GM12878 (cell line): Measurements from ENCODE around the gene ZBTB9. TPM values are rescaled to one million over a fixed set of nuclear protein-coding genes. Genes with fewer than 3 reads are reported as not detected.

Experiments
- ATAC-seq: fragments of 200-7000 bp; cut with Tn5 transposase; 3 replicates; pipeline ENCODE4 v1.9.1; 2020; ENCODE audit warnings: mild to moderate bottlenecking, moderate library complexity
- BruUV-seq: library from RNA; stranded (reverse); fragments of 400-500 nt; replicated peaks from 2 replicates; lab custom pipeline; 2021; lab: Mats Ljungman, UMichigan
- CTCF ChIA-PET: fragments of 300-600 bp; sonication (Branson Sonifier 250); formaldehyde crosslinking; extraction: SDS; loops from one replicate; lab custom pipeline; 2021; ENCODE audit warnings: inconsistent platforms; lab: Yijun Ruan, JAX
- POLR2A ChIA-PET: fragments of 350-600 bp; formaldehyde crosslinking; extraction: SDS; loops from one replicate; lab custom pipeline; 2021; ENCODE audit warnings: inconsistent platforms; lab: Charles Lee
- RAD21 ChIA-PET: fragments of 300-600 bp; sonication (Branson Sonifier 250); formaldehyde crosslinking; loops from one replicate; lab custom pipeline; 2023; ENCODE audit warnings: antibody characterized with exemption; ENCODE audit not compliant: unreplicated experiment; lab: Charles Lee
- SMC1A ChIA-PET: fragments of 300-600 bp; sonication (Branson Sonifier 250); formaldehyde crosslinking; loops from one replicate; lab custom pipeline; 2023; ENCODE audit not compliant: unreplicated experiment, uncharacterized antibody; lab: Charles Lee
- DNase-seq: peaks from one replicate; pipeline ENCODE4 v3.0.0-alpha.2; 2011; ENCODE audit warnings: low read depth, low spot score
- FAIRE-seq: peaks from 3 replicates; lab custom pipeline; 2011; peaks lifted over from hg19 to GRCh38; lab: Jason Lieb, UNC
- H2AFZ ChIP-seq: 2 replicates; pipeline ENCODE4 v1.6.0; 2011; ENCODE audit warnings: low read depth, low read length, control low read depth; ENCODE audit not compliant: control insufficient read depth
- H3K27ac ChIP-seq: 2 replicates; pipeline ENCODE4 v1.5.1; 2011; ENCODE audit warnings: control low read depth; ENCODE audit not compliant: control insufficient read depth, insufficient read depth
- H3K27me3 ChIP-seq, 2 experiments: replicated peaks in 1 of 2; 2 replicates each; pipeline versions ENCODE4 v1.6.0 to v1.6.1; 2011; ENCODE audit warnings: low read length in 1 of 2; ENCODE audit not compliant: control insufficient read depth in 2 of 2, insufficient read depth in 2 of 2
- H3K36me3 ChIP-seq, 2 experiments: 2 replicates each; pipeline ENCODE4 v1.5.1; 2011; ENCODE audit warnings: low read length in 1 of 2; ENCODE audit not compliant: control insufficient read depth in 2 of 2, insufficient read depth in 2 of 2
- H3K4me1 ChIP-seq: 2 replicates; pipeline ENCODE4 v1.6.1; 2011; ENCODE audit warnings: mild to moderate bottlenecking, low read length, moderate library complexity, mixed read lengths; ENCODE audit not compliant: control insufficient read depth, insufficient read depth
- H3K4me2 ChIP-seq: 2 replicates; pipeline ENCODE4 v1.6.0; 2011; ENCODE audit warnings: control low read depth; ENCODE audit not compliant: control insufficient read depth, insufficient read depth
- H3K4me3 ChIP-seq: fragments of 200-600 bp; sonication (generic); 2 replicates; pipeline ENCODE4 v1.5.1; 2016
- H3K79me2 ChIP-seq: 2 replicates; pipeline ENCODE4 v1.6.0; 2011; ENCODE audit warnings: low read length; ENCODE audit not compliant: control insufficient read depth, insufficient read depth
- H3K9ac ChIP-seq: 2 replicates; pipeline ENCODE4 v1.8.0; 2011; ENCODE audit warnings: low read length, control low read depth, mixed read lengths; ENCODE audit not compliant: control insufficient read depth, insufficient read depth
- H3K9me3 ChIP-seq: replicated peaks from 3 replicates; pipeline ENCODE4 v1.5.1; 2011; ENCODE audit warnings: mild to moderate bottlenecking, low read length; ENCODE audit not compliant: control insufficient read depth, insufficient read depth
- H4K20me1 ChIP-seq: 2 replicates; pipeline ENCODE4 v1.6.0; 2011; ENCODE audit not compliant: control insufficient read depth, insufficient read depth
- ASH2L ChIP-seq: fragments of 300-600, 200-600 bp; sonication (generic); IDR thresholded peaks from 2 replicates; pipeline ENCODE4 v1.6.1; 2017; ENCODE audit warnings: low read depth, mild to moderate bottlenecking, borderline replicate concordance
- ATF7 ChIP-seq: fragments of 450-650 bp; IDR thresholded peaks from 2 replicates; pipeline ENCODE4 v1.6.1; 2016; ENCODE audit warnings: low read depth, mild to moderate bottlenecking
- BACH1 ChIP-seq: fragments of 450-650 bp; IDR thresholded peaks from 2 replicates; pipeline ENCODE4 v1.6.1; 2017; ENCODE audit warnings: mild to moderate bottlenecking, borderline replicate concordance
- BHLHE40 ChIP-seq, 2 experiments: fragments of 450-650 bp in 1 of 2; IDR thresholded peaks; 2 replicates each; pipeline ENCODE4 v1.6.1; 2011 to 2017; ENCODE audit warnings: low read depth in 2 of 2, borderline replicate concordance in 1 of 2, improper control_type of control experiment in 1 of 2, low read length in 1 of 2, mild to moderate bottlenecking in 1 of 2
- CBFB ChIP-seq: IDR thresholded peaks from 2 replicates; pipeline ENCODE4 v1.6.1; 2016; ENCODE audit warnings: antibody characterized with exemption, low read depth
- CBX3 ChIP-seq: fragments of 200-600 bp; sonication (generic); IDR thresholded peaks from 2 replicates; pipeline ENCODE4 v1.6.1; 2016; ENCODE audit warnings: low read depth, borderline replicate concordance
- CHD4 ChIP-seq: fragments of 200-600 bp; sonication (generic); IDR thresholded peaks from 2 replicates; pipeline ENCODE4 v1.6.1; 2016; ENCODE audit warnings: mild to moderate bottlenecking
- FOXK2 ChIP-seq: fragments of 450-650 bp; IDR thresholded peaks from 2 replicates; pipeline ENCODE4 v1.6.1; 2017; ENCODE audit warnings: mild to moderate bottlenecking, moderate library complexity
- HSF1 ChIP-seq: fragments of 150-350 bp; IDR thresholded peaks from 2 replicates; pipeline ENCODE4 v1.6.1; 2014; ENCODE audit warnings: mild to moderate bottlenecking, low read depth, low read length
- IKZF2 ChIP-seq, 2 experiments: fragments of 450-650 bp; IDR thresholded peaks; 2 replicates each; pipeline ENCODE4 v1.6.1; 2017; ENCODE audit warnings: mild to moderate bottlenecking in 2 of 2, moderate library complexity in 2 of 2
- MYC ChIP-seq: IDR thresholded peaks from 2 replicates; pipeline ENCODE4 v1.6.1; 2011; ENCODE audit warnings: mild to moderate bottlenecking, low read length, moderate library complexity, inconsistent platforms; ENCODE audit not compliant: insufficient read depth, insufficient replicate concordance, insufficient read length, severe bottlenecking
- TBL1XR1 ChIP-seq: IDR thresholded peaks from 2 replicates; pipeline ENCODE4 v1.6.1; 2012; ENCODE audit warnings: low read depth, low read length, improper control_type of control experiment
- ZNF217 ChIP-seq: fragments of 450-650 bp; IDR thresholded peaks from 2 replicates; pipeline ENCODE4 v1.6.1; 2017; ENCODE audit warnings: antibody characterized with exemption, mild to moderate bottlenecking
- WGBS: methylation state at CpG from one replicate; pipeline ENCODE4 v1.1.6; 2016; ENCODE audit warnings: low lambda C conversion rate; ENCODE audit not compliant: insufficient replicate concordance, insufficient coverage; ENCODE audit errors: missing lambda C conversion rate; 5-methylcytosine and 5-hydroxymethylcytosine counted together
- in situ Hi-C: fragments of 300-500 bp; cut with MboI; formaldehyde crosslinking; loops from 9 replicates; pipeline ENCODE4 v1.14.3; 2018; ENCODE audit warnings: mixed read lengths
- intact Hi-C: fragments of 100-400 bp; cut with micrococcal nuclease; formaldehyde crosslinking; loops from one replicate; pipeline ENCODE4 v1.14.2; 2022; ENCODE audit not compliant: unreplicated experiment
- polyA plus RNA-seq, 11 experiments: library from polyadenylated mRNA; depleted of rRNA in 4 of 11; unstranded in 6 of 11; stranded (reverse) in 5 of 11; fragments of >200 nt; fragmentation: Nextera tagmentation in 4 of 11; fragmentation: Illumina TruSeq in 1 of 11; extraction: Ambion mirVana in 4 of 11; extraction: Trizol in 1 of 11; gene quantifications; 1 replicate in 1 of 11; 2 replicates in 10 of 11; pipeline versions ENCODE4 v1.2.1 to v1.2.3, GENCODE V29; 2011 to 2016; ENCODE audit warnings: inconsistent platforms in 2 of 11, missing spikeins in 2 of 11, low read depth in 1 of 11
- total RNA-seq, 4 experiments: library from RNA; depleted of rRNA in 3 of 4; stranded (reverse); fragments of >200 nt in 3 of 4; fragmentation: Illumina TruSeq in 1 of 4; extraction: Trizol in 1 of 4; gene quantifications; 2 replicates each; pipeline versions ENCODE4 v1.2.1 to v1.2.3, GENCODE V29; 2013 to 2021
- TF ChIP-seq, protein P1 (sequence below): fragments of 450-650 bp; formaldehyde crosslinking; IDR thresholded peaks from 2 replicates; pipeline ENCODE4 v1.5.0; 2022; ENCODE audit warnings: mild to moderate bottlenecking, missing genetic modification characterization

Gene ZBTB9
- total and polyA plus RNA-seq, 10 of the 15 experiments (the other 5 are each of a cell fraction or from before 2014, with no cell fraction given), result 1.5 to 12.7 (median 6.9) TPM

- FAIRE-seq (no peak), DNase-seq (no peak), ATAC-seq (no peak)
- Histone ChIP-seq H3K4me2 (no peak overlapping the region), H3K36me3 (no peaks in the 10 kb centered on the region), H3K79me2 (no peaks in the 10 kb centered on the region), H4K20me1 (no peaks in the 10 kb centered on the region), H3K9ac (no peak overlapping the region), H3K4me3 (no peak overlapping the region), H3K9me3 (no peaks in the 10 kb centered on the region; the same call in 2 of the 3 replicates), H2AFZ (no peak overlapping the region), H3K4me1 (0 out of 2 replicates have a peak, but pooled peaks cover 3% of the 10 kb centered on the region), H3K27ac (no peak overlapping the region), H3K27me3 (no peaks in the 10 kb centered on the region)
- POLR2A ChIA-PET, result interaction anchor here (0.6 to 1.0 kb wide), 2 partner anchors 113 to 252 kb away, joined by 3 to 5 read pairs; no protein-coding TSS in a partner anchor
- BruUV-seq, result no TSS peak
- no peak for TF ChIP-seq ZNF217
- TF ChIP-seq BACH1, result no peak
- no peak for TF ChIP-seq FOXK2
- TF ChIP-seq MYC, result no peak
- no peak for TF ChIP-seq CBX3
- no peak for TF ChIP-seq CBFB
- CTCF ChIA-PET, result interaction anchor here (0.6 kb wide), 1 partner anchor 1772 kb away, joined by 3 read pairs; no protein-coding TSS in a partner anchor
- in situ Hi-C loops, result no loop called here
- 75% methylated on average over 23 of the region's 23 CpGs for WGBS
- intact Hi-C loops, result no loop called here
- RAD21 ChIA-PET, result no interaction called here
- SMC1A ChIA-PET, result no interaction called here
These were observed 48.1 kb downstream of the ZBTB9 start for GRCh38 chr6:33502486-33502885.

DNA sequence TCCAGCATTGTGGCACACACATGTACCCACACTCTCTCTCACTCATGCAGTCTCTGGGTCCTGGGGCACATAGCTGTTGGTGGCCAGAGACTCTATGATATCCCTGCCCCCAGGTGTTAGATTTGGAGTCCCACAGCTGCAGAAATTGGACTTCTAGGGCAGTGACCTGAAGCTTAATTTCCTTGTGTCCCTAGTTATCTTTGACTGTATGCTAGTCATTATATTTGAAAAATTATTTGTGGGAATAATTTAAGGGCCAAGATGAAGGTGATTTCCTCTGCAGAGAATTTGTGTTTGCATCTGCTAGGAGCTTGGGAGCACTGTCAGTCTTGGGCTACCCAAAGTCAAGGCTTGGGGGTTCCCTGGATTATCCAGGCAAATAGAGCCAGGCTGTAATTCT lies 50.1 kb downstream of the ZBTB9 start:
- no peak overlapping the region for H2AFZ ChIP-seq
- intact Hi-C loops, result no loop called here
- TF ChIP-seq HSF1 (no peak), TBL1XR1 (no peak), BHLHE40 (IDR thresholded peaks at IDR 0.05; ENCODE audit: borderline replicate concordance in 1 of 2, low read depth in 2 of 2, low read length in 1 of 2) (no peak), IKZF2 (IDR thresholded peaks at IDR 0.05) (no peak), CHD4 (no peak), ATF7 (no peak), ASH2L (no peak)
- TF ChIP-seq, protein P1, sequence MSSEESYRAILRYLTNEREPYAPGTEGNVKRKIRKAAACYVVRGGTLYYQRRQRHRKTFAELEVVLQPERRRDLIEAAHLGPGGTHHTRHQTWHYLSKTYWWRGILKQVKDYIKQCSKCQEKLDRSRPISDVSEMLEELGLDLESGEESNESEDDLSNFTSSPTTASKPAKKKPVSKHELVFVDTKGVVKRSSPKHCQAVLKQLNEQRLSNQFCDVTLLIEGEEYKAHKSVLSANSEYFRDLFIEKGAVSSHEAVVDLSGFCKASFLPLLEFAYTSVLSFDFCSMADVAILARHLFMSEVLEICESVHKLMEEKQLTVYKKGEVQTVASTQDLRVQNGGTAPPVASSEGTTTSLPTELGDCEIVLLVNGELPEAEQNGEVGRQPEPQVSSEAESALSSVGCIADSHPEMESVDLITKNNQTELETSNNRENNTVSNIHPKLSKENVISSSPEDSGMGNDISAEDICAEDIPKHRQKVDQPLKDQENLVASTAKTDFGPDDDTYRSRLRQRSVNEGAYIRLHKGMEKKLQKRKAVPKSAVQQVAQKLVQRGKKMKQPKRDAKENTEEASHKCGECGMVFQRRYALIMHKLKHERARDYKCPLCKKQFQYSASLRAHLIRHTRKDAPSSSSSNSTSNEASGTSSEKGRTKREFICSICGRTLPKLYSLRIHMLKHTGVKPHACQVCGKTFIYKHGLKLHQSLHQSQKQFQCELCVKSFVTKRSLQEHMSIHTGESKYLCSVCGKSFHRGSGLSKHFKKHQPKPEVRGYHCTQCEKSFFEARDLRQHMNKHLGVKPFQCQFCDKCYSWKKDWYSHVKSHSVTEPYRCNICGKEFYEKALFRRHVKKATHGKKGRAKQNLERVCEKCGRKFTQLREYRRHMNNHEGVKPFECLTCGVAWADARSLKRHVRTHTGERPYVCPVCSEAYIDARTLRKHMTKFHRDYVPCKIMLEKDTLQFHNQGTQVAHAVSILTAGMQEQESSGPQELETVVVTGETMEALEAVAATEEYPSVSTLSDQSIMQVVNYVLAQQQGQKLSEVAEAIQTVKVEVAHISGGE (CRISPR knock-in tag), result no peak

More for the DNA sequence above, 50.1 kb downstream of the ZBTB9 start:
- Histone ChIP-seq H4K20me1 (no peaks in the 10 kb centered on the region), H3K9me3 (no peaks in the 10 kb centered on the region; the same call in 2 of the 3 replicates), H3K79me2 (no peaks in the 10 kb centered on the region), H3K4me2 (no peak overlapping the region), H3K27me3 (no peaks in the 10 kb centered on the region), H3K4me3 (no peak overlapping the region), H3K4me1 (peaks cover 12% of the 10 kb centered on the region), H3K27ac (no peak overlapping the region), H3K9ac (no peak overlapping the region), H3K36me3 (no peaks in the 10 kb centered on the region)
- no peak for ATAC-seq
- no peak for FAIRE-seq
- no peak for DNase-seq
- POLR2A ChIA-PET, result interaction anchor here (0.7 kb wide), 1 partner anchor 73 kb away, joined by 4 read pairs; no protein-coding TSS in a partner anchor
- in situ Hi-C loops, result no loop called here
- RAD21 ChIA-PET, result interaction anchor here (1.0 kb wide), 1 partner anchor 50 kb away, joined by 3 read pairs; the partner anchor contains the start of gene ZBTB9
- SMC1A ChIA-PET, result no interaction called here
- CTCF ChIA-PET, result no interaction called here
- BruUV-seq, result no TSS peak
